Fibroblast of the aortic adventitia (primary cell): ENCODE measurements around the gene SQSTM1. TPM values are rescaled to one million over a fixed set of nuclear protein-coding genes. Genes with fewer than 3 reads are reported as not detected.

ENCODE experiments used
- DNase-seq: peaks from one replicate; pipeline ENCODE4 v3.0.0-alpha.2; 2010; ENCODE audit warnings: low read depth
- H3K4me3 ChIP-seq: 2 replicates; pipeline ENCODE4 v1.5.1; 2011; ENCODE audit warnings: low read depth, mild to moderate bottlenecking, control low read depth, low read length, moderate library complexity
- total RNA-seq: library from RNA; depleted of rRNA; stranded (reverse); fragments of >200 nt; gene quantifications from 2 replicates; pipeline ENCODE4 v1.2.3, GENCODE V29; 2012; ENCODE audit warnings: low replicate concordance
- TF ChIP-seq, protein P1 (sequence below): IDR thresholded peaks from 2 replicates; pipeline ENCODE4 v1.5.1; 2011; ENCODE audit warnings: mild to moderate bottlenecking, low read length, control low read depth, inconsistent platforms; ENCODE audit not compliant: insufficient read depth

Gene SQSTM1
- total RNA-seq, 1 donor, result 596 TPM

DNA sequence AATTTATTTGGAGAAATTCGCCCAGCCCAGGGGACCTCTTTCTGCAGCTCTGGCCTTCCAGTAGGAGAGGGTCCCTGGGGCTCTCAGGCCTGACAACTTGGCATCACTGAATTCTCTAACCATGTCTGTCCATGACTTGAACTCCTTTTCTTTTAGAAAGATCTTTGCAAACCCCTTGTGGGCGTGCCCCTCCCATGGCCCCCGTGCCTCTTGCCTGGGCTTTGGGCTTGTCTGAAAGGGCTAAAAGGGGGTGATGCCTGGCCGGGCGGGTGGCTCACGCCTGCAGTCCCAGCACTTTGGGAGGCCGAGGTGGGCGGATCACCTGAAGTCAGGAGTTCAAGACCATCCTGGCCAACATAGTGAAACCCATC, 3.2 kb upstream of the SQSTM1 start:
- TF ChIP-seq, protein P1, sequence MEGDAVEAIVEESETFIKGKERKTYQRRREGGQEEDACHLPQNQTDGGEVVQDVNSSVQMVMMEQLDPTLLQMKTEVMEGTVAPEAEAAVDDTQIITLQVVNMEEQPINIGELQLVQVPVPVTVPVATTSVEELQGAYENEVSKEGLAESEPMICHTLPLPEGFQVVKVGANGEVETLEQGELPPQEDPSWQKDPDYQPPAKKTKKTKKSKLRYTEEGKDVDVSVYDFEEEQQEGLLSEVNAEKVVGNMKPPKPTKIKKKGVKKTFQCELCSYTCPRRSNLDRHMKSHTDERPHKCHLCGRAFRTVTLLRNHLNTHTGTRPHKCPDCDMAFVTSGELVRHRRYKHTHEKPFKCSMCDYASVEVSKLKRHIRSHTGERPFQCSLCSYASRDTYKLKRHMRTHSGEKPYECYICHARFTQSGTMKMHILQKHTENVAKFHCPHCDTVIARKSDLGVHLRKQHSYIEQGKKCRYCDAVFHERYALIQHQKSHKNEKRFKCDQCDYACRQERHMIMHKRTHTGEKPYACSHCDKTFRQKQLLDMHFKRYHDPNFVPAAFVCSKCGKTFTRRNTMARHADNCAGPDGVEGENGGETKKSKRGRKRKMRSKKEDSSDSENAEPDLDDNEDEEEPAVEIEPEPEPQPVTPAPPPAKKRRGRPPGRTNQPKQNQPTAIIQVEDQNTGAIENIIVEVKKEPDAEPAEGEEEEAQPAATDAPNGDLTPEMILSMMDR, result no peak
- no peak overlapping the region for H3K4me3 ChIP-seq
- DNase-seq, result no peak

DNA sequence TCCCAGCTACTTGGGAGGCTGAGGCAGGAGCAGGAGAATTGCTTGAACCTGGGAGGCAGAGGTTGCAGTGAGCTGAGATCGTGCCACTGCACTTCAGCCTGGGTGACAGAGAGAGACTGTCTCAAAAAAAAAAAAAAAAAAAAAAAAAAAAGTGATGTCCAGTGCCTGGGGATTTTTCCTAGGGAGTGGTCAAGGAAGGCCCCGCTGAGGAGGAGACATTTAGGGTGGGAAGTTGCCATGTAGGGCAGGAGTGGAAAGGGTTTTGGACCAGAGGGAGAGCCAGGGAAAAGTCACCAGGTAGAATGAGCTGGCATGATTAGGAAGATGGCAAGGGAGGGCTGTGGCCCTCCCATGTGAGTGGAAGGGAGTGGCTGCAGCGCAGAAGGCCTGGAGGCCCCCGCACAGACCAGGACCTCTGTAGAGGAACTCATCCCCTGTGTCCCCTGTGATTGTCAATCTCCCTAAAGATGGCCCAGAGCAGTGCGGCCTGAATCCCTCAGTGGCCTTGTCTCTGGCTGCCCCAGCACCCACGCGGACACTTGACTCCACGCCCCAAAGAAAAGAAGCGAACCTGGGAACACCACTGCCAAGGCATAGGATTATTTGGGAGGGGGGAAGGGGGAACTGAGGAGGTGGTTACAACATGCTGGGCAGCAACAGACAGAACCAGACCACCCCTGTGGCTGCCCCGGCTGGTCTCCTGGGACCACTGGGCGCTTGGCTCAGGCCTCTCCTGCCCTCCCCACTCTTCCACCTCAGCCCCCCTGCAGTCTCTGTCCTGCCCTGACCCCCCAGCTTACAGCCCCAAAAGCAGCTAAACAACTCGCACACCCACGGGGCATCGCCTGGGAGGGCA, 2.6 kb upstream of the SQSTM1 start:
- TF ChIP-seq, protein P1, result no peak
- no peak for DNase-seq
- peak overlapping the region; percentile 49 for H3K4me3 ChIP-seq

DNA sequence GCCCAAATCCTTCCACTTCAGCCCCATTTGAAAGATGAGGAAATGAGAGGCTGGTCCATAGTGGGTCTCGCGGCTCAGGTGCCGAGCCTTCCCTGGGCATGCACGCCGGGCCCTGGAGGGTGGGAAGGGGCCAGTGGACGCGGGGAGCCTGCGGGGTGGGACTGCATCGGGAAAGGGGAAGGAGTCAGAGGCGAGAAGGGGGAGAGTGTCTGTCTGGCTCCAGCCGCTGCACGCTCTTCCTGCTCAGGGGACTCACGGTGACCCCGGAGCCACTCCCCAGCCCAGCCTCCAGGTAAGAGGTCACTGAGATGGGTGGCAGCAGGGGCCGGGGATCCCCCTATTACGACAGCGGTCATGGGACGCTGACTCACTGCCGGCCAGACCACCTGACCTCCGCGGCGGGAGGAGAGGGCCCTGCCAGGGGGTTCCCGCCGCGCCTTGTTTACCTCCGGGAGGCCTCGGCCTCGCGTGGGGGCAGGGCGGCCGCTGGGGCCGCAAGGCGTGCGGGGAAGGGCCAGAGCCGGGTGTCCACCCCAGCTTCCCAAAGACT, 1.9 kb upstream of the SQSTM1 start:
- peak overlapping the region; percentile 95 for H3K4me3 ChIP-seq
- peak; percentile 94 for DNase-seq
- TF ChIP-seq, protein P1, result no peak

DNA sequence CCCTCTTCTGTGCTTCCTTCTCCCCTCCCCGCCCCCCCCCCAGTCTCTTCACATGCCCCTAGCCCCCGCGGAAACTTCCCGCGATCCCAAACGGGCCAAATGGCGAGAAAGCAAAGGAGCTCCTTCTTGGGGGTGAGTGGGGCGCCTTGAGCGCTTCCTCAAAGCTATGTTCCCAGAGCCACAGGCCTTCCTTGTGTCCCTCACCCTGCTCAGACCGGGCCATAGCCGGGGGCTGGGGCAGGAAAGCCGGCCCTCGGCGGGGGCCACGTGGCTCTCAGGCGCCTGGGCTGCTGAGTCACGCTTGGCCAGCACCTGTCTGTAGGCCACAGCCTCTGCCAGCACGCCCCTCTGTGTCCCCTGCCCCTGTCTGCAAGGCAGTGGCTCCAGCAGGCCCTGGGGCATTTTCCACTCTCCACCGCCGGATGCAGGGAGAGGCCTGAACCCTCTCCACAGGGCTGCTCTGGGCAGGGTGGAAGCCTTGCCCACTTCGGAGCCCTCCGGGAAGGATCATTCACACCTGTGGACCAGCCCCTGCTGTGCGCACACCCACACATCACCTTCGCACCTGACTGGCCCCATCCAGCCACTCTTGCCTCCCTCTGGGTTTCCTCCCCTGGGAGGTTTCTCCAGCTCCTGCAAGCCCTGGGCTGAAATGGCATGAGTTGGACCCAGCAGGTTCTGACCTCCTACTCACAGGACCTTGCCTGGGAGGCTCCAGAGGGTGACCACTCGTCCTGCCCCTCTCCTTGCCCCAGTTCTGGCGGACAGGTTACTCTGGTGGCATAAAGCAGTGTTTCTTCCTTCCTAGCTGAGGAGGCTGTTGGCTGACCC, 1.2 kb upstream of the SQSTM1 start:
- H3K4me3 ChIP-seq, result peak overlapping the region; percentile 95
- DNase-seq, result peak; percentile 75
- TF ChIP-seq, protein P1, result no peak

DNA sequence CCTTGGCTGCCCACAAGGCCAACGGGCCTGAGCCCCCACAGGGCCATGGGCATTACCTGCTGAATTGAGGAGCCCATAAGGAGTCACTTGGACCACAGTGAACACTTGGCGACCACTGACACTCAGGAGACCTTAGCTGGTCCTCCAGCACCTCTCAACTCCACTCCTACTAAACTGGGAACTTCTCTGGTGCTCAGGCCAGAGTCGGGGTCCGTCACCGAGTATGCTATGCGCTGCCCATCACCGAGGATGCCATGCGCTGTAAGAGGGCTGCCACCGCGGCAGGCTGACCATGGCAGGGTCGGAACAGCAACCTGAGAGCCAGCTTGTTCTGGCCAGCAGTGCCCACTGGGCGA, 600 bp upstream of the SQSTM1 start:
- peak overlapping the region; percentile 95 for H3K4me3 ChIP-seq
- TF ChIP-seq, protein P1, result no peak
- peak; percentile 37 for DNase-seq

DNA sequence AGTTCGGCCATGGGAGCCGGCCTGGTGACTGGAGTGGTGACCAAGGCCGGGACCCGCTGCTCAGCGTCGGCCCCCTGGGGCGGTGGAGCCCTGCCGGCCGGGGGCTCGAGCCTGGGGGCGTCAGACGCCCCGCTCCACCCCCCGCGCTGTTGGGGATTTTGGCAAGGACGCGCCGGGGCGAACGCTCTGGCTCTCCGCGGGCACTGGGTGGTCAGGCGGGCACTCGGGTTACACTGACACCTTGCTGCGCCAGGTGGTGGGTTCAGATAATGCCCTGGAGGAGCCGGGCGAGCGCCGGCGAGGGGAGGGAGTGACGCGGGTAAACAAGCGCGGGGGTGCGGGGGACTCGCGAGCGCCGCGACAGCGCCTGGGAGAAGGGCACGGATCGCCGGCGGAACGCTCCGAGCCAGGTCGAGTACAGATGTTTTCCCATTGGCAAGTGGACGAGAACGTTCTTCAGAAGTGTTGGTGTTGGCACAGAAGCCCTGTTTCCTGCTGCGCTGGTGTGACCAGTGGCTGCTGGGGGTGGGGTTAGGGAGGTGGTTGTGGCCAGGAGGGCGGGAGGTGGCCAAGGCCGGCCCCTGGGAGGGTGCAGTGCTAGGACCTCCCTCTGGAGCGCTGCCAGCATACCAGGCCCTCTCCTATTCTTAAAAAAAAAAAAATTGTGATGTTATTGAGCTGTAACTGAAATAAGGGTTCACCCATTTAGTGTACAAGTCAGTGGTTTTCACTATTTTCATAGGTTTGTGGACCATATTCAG, 773 bp downstream of the SQSTM1 start:
- DNase-seq, result peak; percentile 97
- TF ChIP-seq, protein P1, result no peak

More for the DNA sequence above, 773 bp downstream of the SQSTM1 start:
- H3K4me3 ChIP-seq, result peak overlapping the region; percentile 95
